Thymus (tissue), 11 donors: Measurements from ENCODE around the gene OR2AG1. TPM values are rescaled to one million over a fixed set of nuclear protein-coding genes. Genes with fewer than 3 reads are reported as not detected.
A peak's percentile ranks its signal among the peaks of the same experiment; 100 is the strongest.

Experiments
- DNase-seq, 9 donors: peaks; one replicate each; pipeline ENCODE4 v3.0.0-alpha.2; 2013; ENCODE audit warnings: low spot score in 9 of 9, low read depth in 6 of 9, missing footprints in 1 of 9
- H3K27ac ChIP-seq, 2 donors: one replicate each; pipeline ENCODE4 v1.5.1; 2013; ENCODE audit warnings: control low read depth in 1 of 2, low read depth in 1 of 2, low read length in 1 of 2, mild to moderate bottlenecking in 1 of 2, moderate library complexity in 1 of 2
- H3K27me3 ChIP-seq, 2 donors: one replicate each; pipeline ENCODE4 v1.5.1; 2013; ENCODE audit warnings: low read length in 1 of 2; ENCODE audit not compliant: control insufficient read depth in 2 of 2, insufficient read depth in 1 of 2
- H3K36me3 ChIP-seq, 2 donors: one replicate each; pipeline ENCODE4 v1.5.1; 2013; ENCODE audit warnings: low read length in 1 of 2, mild to moderate bottlenecking in 1 of 2, moderate library complexity in 1 of 2; ENCODE audit not compliant: control insufficient read depth in 2 of 2, insufficient read depth in 2 of 2
- H3K4me1 ChIP-seq, 2 donors: one replicate each; pipeline ENCODE4 v1.5.1; 2013; ENCODE audit warnings: low read length in 2 of 2; ENCODE audit not compliant: control insufficient read depth in 2 of 2, insufficient read depth in 2 of 2
- H3K4me3 ChIP-seq, 2 donors: one replicate each; pipeline ENCODE4 v1.5.1; 2013; ENCODE audit warnings: low read length in 2 of 2, control low read depth in 1 of 2, mild to moderate bottlenecking in 1 of 2
- H3K9me3 ChIP-seq, 2 donors: one replicate each; pipeline ENCODE4 v1.5.1; 2013; ENCODE audit warnings: low read length in 1 of 2, mild to moderate bottlenecking in 1 of 2; ENCODE audit not compliant: control insufficient read depth in 2 of 2, insufficient read depth in 1 of 2
- WGBS: extraction: QIAGEN DNeasy Blood & Tissue Kit; methylation state at CpG from one replicate; pipeline ENCODE4 v1.1.7; 2013; 5-methylcytosine and 5-hydroxymethylcytosine counted together
- polyA plus RNA-seq: library from polyadenylated mRNA; stranded (reverse); fragments of 200-250 nt; gene quantifications from one replicate; pipeline ENCODE4 v1.2.3, GENCODE V29; 2013
- total RNA-seq: library from RNA; stranded (reverse); fragments of 120-200 nt; gene quantifications from one replicate; pipeline ENCODE4 v1.2.4, GENCODE V29; 2013
- donor health status: healthy.

OR2AG1 gene
- total and polyA plus RNA-seq, 2 donors = 0.02 TPM; not detected in 1

- no peak for DNase-seq
- Histone ChIP-seq H3K27ac (peak overlapping the region in 1 of 2 donors; percentile 87), H3K4me3 (peak overlapping the region; percentile 51 to 56), H3K9me3 (no peaks in the 10 kb centered on the region), H3K4me1 (peaks cover 2 to 9% of the 10 kb centered on the region in 2 donors), H3K36me3 (no peaks in the 10 kb centered on the region), H3K27me3 (no peaks in the 10 kb centered on the region)
- 88% methylated on average over 4 of the region's 4 CpGs for WGBS
These were observed 37.8 kb upstream of the OR2AG1 start for GRCh38 chr11:6745018-6745417.

GRCh38 chr11:6745465-6746015, 37.3 kb upstream of the OR2AG1 start:
- Histone ChIP-seq H3K27me3 (no peaks in the 10 kb centered on the region), H3K36me3 (no peaks in the 10 kb centered on the region), H3K4me3 (peak overlapping the region; percentile 51 to 56), H3K9me3 (no peaks in the 10 kb centered on the region), H3K4me1 (peaks cover 2 to 9% of the 10 kb centered on the region in 2 donors), H3K27ac (peak overlapping the region; percentile 53 to 87)
- peak in 3 of 9 donors; percentile 7 to 59 (median 34) for DNase-seq
- 43% methylated on average over 2 of the region's 2 CpGs for WGBS

GRCh38 chr11:6746086-6746618, 36.7 kb upstream of the OR2AG1 start:
- H3K27ac ChIP-seq = peak overlapping the region; percentile 87
- H3K27me3 ChIP-seq = no peaks in the 10 kb centered on the region
- 4% methylated on average over 5 of the region's 5 CpGs for WGBS
- H3K36me3 ChIP-seq = no peaks in the 10 kb centered on the region
- H3K9me3 ChIP-seq = no peaks in the 10 kb centered on the region
- H3K4me3 ChIP-seq = peak overlapping the region; percentile 51 to 56
- DNase-seq = peak in 8 of 9 donors; percentile 46 to 85 (median 60)
- peaks cover 2 to 9% of the 10 kb centered on the region in 2 donors for H3K4me1 ChIP-seq

GRCh38 chr11:6746626-6747025, 36.2 kb upstream of the OR2AG1 start:
- no peaks in the 10 kb centered on the region for H3K9me3 ChIP-seq
- H3K27me3 ChIP-seq = no peaks in the 10 kb centered on the region
- peak overlapping the region; percentile 51 to 56 for H3K4me3 ChIP-seq
- 41% methylated on average over 1 of the region's 1 CpG for WGBS
- H3K4me1 ChIP-seq = peaks cover 2 to 9% of the 10 kb centered on the region in 2 donors
- H3K36me3 ChIP-seq = no peaks in the 10 kb centered on the region
- peak overlapping the region; percentile 87 for H3K27ac ChIP-seq
- DNase-seq = no peak

- DNase-seq = no peak
- no peaks in the 10 kb centered on the region for H3K36me3 ChIP-seq
- peaks cover 2 to 9% of the 10 kb centered on the region in 2 donors for H3K4me1 ChIP-seq
- WGBS = 58% methylated on average over 3 of the region's 3 CpGs
- no peaks in the 10 kb centered on the region for H3K27me3 ChIP-seq
- H3K27ac ChIP-seq = peak overlapping the region in 1 of 2 donors; percentile 87
- H3K4me3 ChIP-seq = no peak overlapping the region
- no peaks in the 10 kb centered on the region for H3K9me3 ChIP-seq
These were observed 35.6 kb upstream of the OR2AG1 start for GRCh38 chr11:6747097-6747668.

- no peaks in the 10 kb centered on the region for H3K36me3 ChIP-seq
- no peak overlapping the region for H3K27ac ChIP-seq
- no peak overlapping the region for H3K4me3 ChIP-seq
- H3K27me3 ChIP-seq = no peaks in the 10 kb centered on the region
- WGBS = 31% methylated on average over 5 of the region's 5 CpGs
- H3K9me3 ChIP-seq = no peaks in the 10 kb centered on the region
- no peaks in the 10 kb centered on the region for H3K4me1 ChIP-seq
- DNase-seq = peak in 4 of 9 donors; percentile 10 to 54 (median 33)
These were observed 27.4 kb upstream of the OR2AG1 start for GRCh38 chr11:6755303-6755952.

GRCh38 chr11:6755953-6756347, 26.9 kb upstream of the OR2AG1 start:
- Histone ChIP-seq H3K36me3 (no peaks in the 10 kb centered on the region), H3K4me1 (no peaks in the 10 kb centered on the region), H3K27ac (no peak overlapping the region), H3K4me3 (no peak overlapping the region), H3K9me3 (no peaks in the 10 kb centered on the region), H3K27me3 (no peaks in the 10 kb centered on the region)
- 98% methylated on average over 1 of the region's 1 CpG for WGBS
- no peak for DNase-seq

- 50% methylated on average over 2 of the region's 2 CpGs for WGBS
- Histone ChIP-seq H3K27me3 (no peaks in the 10 kb centered on the region), H3K27ac (no peak overlapping the region), H3K36me3 (no peaks in the 10 kb centered on the region), H3K4me3 (no peak overlapping the region), H3K9me3 (peaks cover 0 to 2% of the 10 kb centered on the region in 2 donors), H3K4me1 (no peaks in the 10 kb centered on the region)
- DNase-seq = peak in 6 of 9 donors; percentile 35 to 78 (median 58)
These were observed 25.4 kb upstream of the OR2AG1 start for GRCh38 chr11:6757373-6757967.
